ENCODE data around the gene M1AP.

DNA sequence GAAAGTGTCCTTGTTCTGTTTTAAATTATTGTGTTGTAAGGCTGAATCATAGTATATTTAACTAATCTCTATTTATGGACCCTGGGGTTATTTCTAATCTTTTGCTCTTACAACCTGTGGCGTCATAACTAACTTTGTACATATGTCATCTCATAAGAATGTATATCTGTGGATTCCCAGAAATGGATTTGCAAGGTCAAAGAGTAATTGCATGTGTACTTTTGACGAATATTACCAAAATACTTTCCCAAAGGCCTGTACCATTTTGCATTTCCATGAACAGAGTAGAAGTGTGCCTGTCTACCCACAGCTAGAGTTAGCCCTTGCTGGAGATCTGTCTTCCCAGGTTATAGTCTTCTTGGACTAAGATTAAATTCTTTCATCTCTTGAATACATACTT is 48.7 kb upstream of the M1AP start:
- TF ChIP-seq CTCF (IDR thresholded peaks at IDR 0.05) (no peak), POLR2A (IDR thresholded peaks at IDR 0.05) (no peak)
